GM12878 (cell line): ENCODE measurements around the gene MBNL3.

Experiments used
- CEBPB ChIP-seq, 2 experiments: fragments of 150-350 bp in 1 of 2; IDR thresholded peaks; 2 replicates each; pipeline ENCODE4 v1.6.1; 2012 to 2014; ENCODE audit warnings: low read depth in 2 of 2, low read length in 2 of 2, borderline replicate concordance in 1 of 2, inconsistent platforms in 1 of 2
- KDM1A ChIP-seq: fragments of 200-600 bp; sonication (generic); IDR thresholded peaks from 2 replicates; pipeline ENCODE4 v1.6.1; 2016; ENCODE audit warnings: borderline replicate concordance
- MYB ChIP-seq: fragments of 150-350 bp; IDR thresholded peaks from 2 replicates; pipeline ENCODE4 v1.6.1; 2014; ENCODE audit warnings: mild to moderate bottlenecking, low read depth, low read length, borderline replicate concordance
- POLR2A ChIP-seq: IDR thresholded peaks from 2 replicates; pipeline ENCODE4 v1.6.1; 2011; ENCODE audit warnings: low read depth, mild to moderate bottlenecking, low read length
- POLR2AphosphoS5 ChIP-seq: IDR thresholded peaks from 2 replicates; pipeline ENCODE4 v1.6.1; 2011; ENCODE audit warnings: mild to moderate bottlenecking, low read length, inconsistent platforms
- SMARCA5 ChIP-seq: fragments of 450-650 bp; IDR thresholded peaks from 2 replicates; pipeline ENCODE4 v1.6.1; 2017; ENCODE audit warnings: mild to moderate bottlenecking
- ZNF24 ChIP-seq: fragments of 450-650 bp; IDR thresholded peaks from 2 replicates; pipeline ENCODE4 v1.6.1; 2017; ENCODE audit warnings: antibody characterized with exemption, mild to moderate bottlenecking
- ZSCAN29 ChIP-seq: fragments of 450-650 bp; IDR thresholded peaks from 2 replicates; pipeline ENCODE4 v1.6.1; 2017; ENCODE audit warnings: mild to moderate bottlenecking, moderate library complexity
- TF ChIP-seq, protein P1 (sequence below): IDR thresholded peaks from 2 replicates; pipeline ENCODE4 v1.6.1; 2012; ENCODE audit warnings: low read length, inconsistent platforms
- TF ChIP-seq, protein P2 (sequence below): IDR thresholded peaks from 2 replicates; pipeline ENCODE4 v1.6.1; 2012; ENCODE audit warnings: mild to moderate bottlenecking, low read depth, low read length

DNA sequence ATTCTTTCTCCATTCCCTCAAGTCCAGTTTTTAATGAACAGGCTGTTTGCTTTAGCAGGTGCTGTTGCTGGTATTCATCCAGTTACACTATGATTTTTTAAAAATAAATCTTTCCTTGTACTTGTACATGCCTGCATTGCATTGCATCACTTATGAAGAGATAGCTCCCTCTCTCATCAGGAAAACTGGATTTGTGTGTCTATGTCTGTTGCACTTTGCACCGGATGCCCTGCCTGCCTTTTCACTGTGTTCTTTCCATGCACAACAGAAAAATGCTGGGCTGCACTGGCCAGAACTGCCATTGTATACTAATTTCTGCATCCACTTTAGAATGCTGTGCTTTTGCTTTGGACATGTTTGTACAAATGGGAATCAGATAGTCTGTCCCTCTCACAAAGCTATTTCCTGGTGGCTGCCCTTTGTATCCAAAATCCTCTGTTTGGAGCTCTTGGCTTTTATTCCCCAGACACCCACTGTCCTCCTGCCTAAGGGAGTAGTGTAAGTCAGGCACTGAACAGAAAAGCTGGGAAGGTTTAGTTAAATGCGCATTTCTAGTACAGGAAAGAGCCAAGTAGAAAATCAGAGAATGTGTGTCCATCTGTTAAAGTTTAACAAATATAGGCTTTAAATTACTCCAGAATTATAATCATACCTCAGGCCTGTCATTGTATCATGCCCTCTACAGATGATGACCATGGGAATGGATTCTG, 119.1 kb downstream of the MBNL3 start:
- TF ChIP-seq SMARCA5 (no peak), ZNF24 (no peak), POLR2AphosphoS5 (no peak), CEBPB (IDR thresholded peaks at IDR 0.05; ENCODE audit: borderline replicate concordance in 1 of 2, low read depth in 2 of 2, low read length in 2 of 2) (no peak), MYB (no peak), ZSCAN29 (no peak), KDM1A (no peak), POLR2A (no peak)
- TF ChIP-seq, protein P1, sequence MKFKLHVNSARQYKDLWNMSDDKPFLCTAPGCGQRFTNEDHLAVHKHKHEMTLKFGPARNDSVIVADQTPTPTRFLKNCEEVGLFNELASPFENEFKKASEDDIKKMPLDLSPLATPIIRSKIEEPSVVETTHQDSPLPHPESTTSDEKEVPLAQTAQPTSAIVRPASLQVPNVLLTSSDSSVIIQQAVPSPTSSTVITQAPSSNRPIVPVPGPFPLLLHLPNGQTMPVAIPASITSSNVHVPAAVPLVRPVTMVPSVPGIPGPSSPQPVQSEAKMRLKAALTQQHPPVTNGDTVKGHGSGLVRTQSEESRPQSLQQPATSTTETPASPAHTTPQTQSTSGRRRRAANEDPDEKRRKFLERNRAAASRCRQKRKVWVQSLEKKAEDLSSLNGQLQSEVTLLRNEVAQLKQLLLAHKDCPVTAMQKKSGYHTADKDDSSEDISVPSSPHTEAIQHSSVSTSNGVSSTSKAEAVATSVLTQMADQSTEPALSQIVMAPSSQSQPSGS, result no peak
- TF ChIP-seq, protein P2, sequence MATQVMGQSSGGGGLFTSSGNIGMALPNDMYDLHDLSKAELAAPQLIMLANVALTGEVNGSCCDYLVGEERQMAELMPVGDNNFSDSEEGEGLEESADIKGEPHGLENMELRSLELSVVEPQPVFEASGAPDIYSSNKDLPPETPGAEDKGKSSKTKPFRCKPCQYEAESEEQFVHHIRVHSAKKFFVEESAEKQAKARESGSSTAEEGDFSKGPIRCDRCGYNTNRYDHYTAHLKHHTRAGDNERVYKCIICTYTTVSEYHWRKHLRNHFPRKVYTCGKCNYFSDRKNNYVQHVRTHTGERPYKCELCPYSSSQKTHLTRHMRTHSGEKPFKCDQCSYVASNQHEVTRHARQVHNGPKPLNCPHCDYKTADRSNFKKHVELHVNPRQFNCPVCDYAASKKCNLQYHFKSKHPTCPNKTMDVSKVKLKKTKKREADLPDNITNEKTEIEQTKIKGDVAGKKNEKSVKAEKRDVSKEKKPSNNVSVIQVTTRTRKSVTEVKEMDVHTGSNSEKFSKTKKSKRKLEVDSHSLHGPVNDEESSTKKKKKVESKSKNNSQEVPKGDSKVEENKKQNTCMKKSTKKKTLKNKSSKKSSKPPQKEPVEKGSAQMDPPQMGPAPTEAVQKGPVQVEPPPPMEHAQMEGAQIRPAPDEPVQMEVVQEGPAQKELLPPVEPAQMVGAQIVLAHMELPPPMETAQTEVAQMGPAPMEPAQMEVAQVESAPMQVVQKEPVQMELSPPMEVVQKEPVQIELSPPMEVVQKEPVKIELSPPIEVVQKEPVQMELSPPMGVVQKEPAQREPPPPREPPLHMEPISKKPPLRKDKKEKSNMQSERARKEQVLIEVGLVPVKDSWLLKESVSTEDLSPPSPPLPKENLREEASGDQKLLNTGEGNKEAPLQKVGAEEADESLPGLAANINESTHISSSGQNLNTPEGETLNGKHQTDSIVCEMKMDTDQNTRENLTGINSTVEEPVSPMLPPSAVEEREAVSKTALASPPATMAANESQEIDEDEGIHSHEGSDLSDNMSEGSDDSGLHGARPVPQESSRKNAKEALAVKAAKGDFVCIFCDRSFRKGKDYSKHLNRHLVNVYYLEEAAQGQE, result no peak
